ENCODE data around the gene ANKRD35. TPM values are rescaled to one million over a fixed set of nuclear protein-coding genes. Genes with fewer than 3 reads are reported as not detected.
"Not testable (repeated sequence)": the region's sequence is repeated elsewhere in the genome, so short reads cannot be mapped to it uniquely, and the experiment has no call there.

ANKRD35 gene
- total RNA-seq, 3 donors from 2014 or later (not counting 1 experiment from before 2014, with no cell fraction given): 0.14 to 0.23 (median 0.23) TPM

GRCh38 chr1:145837656-145838055 lies 48.0 kb downstream of the ANKRD35 start:
- Histone ChIP-seq H3K4me3 (ENCODE audit: low read length) (no peak overlapping the region), H3K27ac (ENCODE audit: low read length) (no peak overlapping the region), H3K36me3 (ENCODE audit: control insufficient read depth, insufficient read depth, low read length) (peaks cover 85% of the 10 kb centered on the region), H3K4me1 (ENCODE audit: control insufficient read depth, insufficient read depth, low read length) (no peaks in the 10 kb centered on the region), H3K9me3 (ENCODE audit: control insufficient read depth, insufficient read depth, low read length) (no peaks in the 10 kb centered on the region), H3K27me3 (ENCODE audit: control insufficient read depth, insufficient read depth, low read length) (no peaks in the 10 kb centered on the region)
- ATAC-seq (no peak), DNase-seq (no peak)
- intact Hi-C loops (cut with micrococcal nuclease): no loop called here
- H3K36me3 Mint-ChIP-seq: peaks cover 18% of the 10 kb centered on the region
- H3K4me1 Mint-ChIP-seq: no peaks in the 10 kb centered on the region
- no peaks in the 10 kb centered on the region for H3K9me3 Mint-ChIP-seq
- TF ChIP-seq CTCF (IDR thresholded peaks at IDR 0.05): no peak
- WGBS (ENCODE audit: insufficient coverage): 100% methylated on average over 1 of the region's 1 CpG
- H3K4me3 Mint-ChIP-seq: no peak overlapping the region
- no peaks in the 10 kb centered on the region for H3K27me3 Mint-ChIP-seq (ENCODE audit: low read depth in 2 of 2)
- H3K27ac Mint-ChIP-seq: no peak overlapping the region

- WGBS (ENCODE audit: insufficient coverage): 96% methylated on average over 2 of the region's 2 CpGs
- H3K9me3 ChIP-seq (ENCODE audit: control insufficient read depth, insufficient read depth, low read length); H3K4me1 ChIP-seq (ENCODE audit: control insufficient read depth, insufficient read depth, low read length); H3K27ac Mint-ChIP-seq; ATAC-seq; H3K27me3 ChIP-seq (ENCODE audit: control insufficient read depth, insufficient read depth, low read length); H3K9me3 Mint-ChIP-seq; H3K27ac ChIP-seq (ENCODE audit: low read length); H3K4me3 ChIP-seq (ENCODE audit: low read length); H3K27me3 Mint-ChIP-seq (ENCODE audit: low read depth in 2 of 2); H3K4me3 Mint-ChIP-seq; intact Hi-C loops (cut with micrococcal nuclease); DNase-seq: not testable (repeated sequence)
- Mint-ChIP-seq H3K4me1 (peaks cover 7 to 13% of the 10 kb centered on the region in 2 donors), H3K36me3 (peaks cover 41% of the 10 kb centered on the region)
- H3K36me3 ChIP-seq (ENCODE audit: control insufficient read depth, insufficient read depth, low read length): peaks cover 87% of the 10 kb centered on the region
Observed at GRCh38 chr1:145830810-145831209, 54.9 kb downstream of the ANKRD35 start.

- peaks cover 9% of the 10 kb centered on the region for H3K4me1 ChIP-seq (ENCODE audit: control insufficient read depth, insufficient read depth, low read length)
- intact Hi-C loops (cut with micrococcal nuclease): no loop called here
- peaks cover 71% of the 10 kb centered on the region for H3K36me3 ChIP-seq (ENCODE audit: control insufficient read depth, insufficient read depth, low read length)
- no peaks in the 10 kb centered on the region for H3K9me3 Mint-ChIP-seq
- H3K9me3 ChIP-seq (ENCODE audit: control insufficient read depth, insufficient read depth, low read length): no peaks in the 10 kb centered on the region
- H3K4me3 ChIP-seq (ENCODE audit: low read length): no peak overlapping the region
- DNase-seq (no peak), ATAC-seq (no peak)
- H3K27ac ChIP-seq (ENCODE audit: low read length): no peak overlapping the region
- no peak overlapping the region for H3K4me3 Mint-ChIP-seq
- peaks cover 22 to 33% of the 10 kb centered on the region in 2 donors for H3K4me1 Mint-ChIP-seq
- H3K27me3 Mint-ChIP-seq (ENCODE audit: low read depth in 2 of 2): no peaks in the 10 kb centered on the region
- H3K36me3 Mint-ChIP-seq: peaks cover 41% of the 10 kb centered on the region
- H3K27me3 ChIP-seq (ENCODE audit: control insufficient read depth, insufficient read depth, low read length): no peaks in the 10 kb centered on the region
- no peak overlapping the region for H3K27ac Mint-ChIP-seq
- no peak for TF ChIP-seq CTCF (IDR thresholded peaks at IDR 0.05)
Observed at GRCh38 chr1:145828367-145829026, 57.2 kb downstream of the ANKRD35 start.

- peaks cover 66% of the 10 kb centered on the region for H3K36me3 ChIP-seq (ENCODE audit: control insufficient read depth, insufficient read depth, low read length)
- peaks cover 36% of the 10 kb centered on the region for H3K36me3 Mint-ChIP-seq
Observed at GRCh38 chr1:145827966-145828365, 57.7 kb downstream of the ANKRD35 start.

More at GRCh38 chr1:145827966-145828365, 57.7 kb downstream of the ANKRD35 start:
- Histone ChIP-seq H3K27ac (ENCODE audit: low read length) (no peak overlapping the region), H3K27me3 (ENCODE audit: control insufficient read depth, insufficient read depth, low read length) (no peaks in the 10 kb centered on the region), H3K9me3 (ENCODE audit: control insufficient read depth, insufficient read depth, low read length) (no peaks in the 10 kb centered on the region), H3K4me1 (ENCODE audit: control insufficient read depth, insufficient read depth, low read length) (peaks cover 9% of the 10 kb centered on the region), H3K4me3 (ENCODE audit: low read length) (no peak overlapping the region)
- peaks cover 22 to 33% of the 10 kb centered on the region in 2 donors for H3K4me1 Mint-ChIP-seq
- H3K27ac Mint-ChIP-seq: no peak overlapping the region
- no peaks in the 10 kb centered on the region for H3K27me3 Mint-ChIP-seq (ENCODE audit: low read depth in 2 of 2)
- ATAC-seq: no peak
- intact Hi-C loops (cut with micrococcal nuclease): no loop called here
- no peaks in the 10 kb centered on the region for H3K9me3 Mint-ChIP-seq
- H3K4me3 Mint-ChIP-seq: no peak overlapping the region
- TF ChIP-seq CTCF (IDR thresholded peaks at IDR 0.05): no peak
- DNase-seq: no peak

Data from natural killer cell (primary cell).